GM21367 (cell line): Measurements from ENCODE around the gene BCKDHB.
"Not testable (repeated sequence)": the region's sequence is repeated elsewhere in the genome, so short reads cannot be mapped to it uniquely, and the experiment has no call there.

Experiments used
- ATAC-seq: cut with Tn5 transposase; IDR thresholded peaks from one replicate; pipeline ENCODE4 v1.9.1; 2021; ENCODE audit not compliant: unreplicated experiment

The BCKDHB gene

DNA sequence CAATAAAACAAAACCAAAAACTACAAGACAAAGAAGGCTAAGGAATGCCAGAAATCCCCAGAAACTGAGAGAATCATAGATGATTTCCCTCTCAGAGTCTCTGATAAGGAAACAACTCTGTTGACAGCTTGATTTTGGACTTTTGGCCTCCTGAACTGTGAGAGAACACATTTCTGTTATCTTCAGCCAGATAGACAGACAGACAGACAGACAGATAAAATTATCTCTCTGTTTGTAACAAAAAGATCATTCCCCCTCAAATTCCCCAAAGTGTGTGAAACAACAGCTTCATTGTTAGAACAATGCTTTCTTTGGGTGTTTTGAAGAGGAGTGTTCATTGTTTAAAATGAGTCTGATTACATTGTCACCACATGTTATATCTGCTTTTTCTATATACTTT, 148.2 kb downstream of the BCKDHB start:
- ATAC-seq: no peak

DNA sequence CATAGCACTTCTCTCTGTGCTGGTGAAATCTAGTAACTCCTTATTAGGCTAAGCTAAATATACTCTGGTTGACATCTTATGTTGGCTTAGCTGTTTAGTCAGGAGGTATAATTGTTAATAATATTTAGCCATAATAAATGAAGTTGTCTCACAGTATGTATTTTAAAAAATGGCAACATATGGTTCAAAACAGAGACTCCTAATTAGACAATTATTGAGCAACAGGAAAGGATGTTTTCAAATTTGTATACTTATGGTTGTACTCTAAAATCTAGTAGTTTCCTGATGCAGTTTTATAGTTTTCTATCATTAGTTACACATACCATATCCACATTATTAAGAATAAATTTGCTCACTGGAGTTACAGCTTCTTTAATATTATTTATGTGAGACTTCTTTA, 150.2 kb downstream of the BCKDHB start:
- ATAC-seq: no peak

DNA sequence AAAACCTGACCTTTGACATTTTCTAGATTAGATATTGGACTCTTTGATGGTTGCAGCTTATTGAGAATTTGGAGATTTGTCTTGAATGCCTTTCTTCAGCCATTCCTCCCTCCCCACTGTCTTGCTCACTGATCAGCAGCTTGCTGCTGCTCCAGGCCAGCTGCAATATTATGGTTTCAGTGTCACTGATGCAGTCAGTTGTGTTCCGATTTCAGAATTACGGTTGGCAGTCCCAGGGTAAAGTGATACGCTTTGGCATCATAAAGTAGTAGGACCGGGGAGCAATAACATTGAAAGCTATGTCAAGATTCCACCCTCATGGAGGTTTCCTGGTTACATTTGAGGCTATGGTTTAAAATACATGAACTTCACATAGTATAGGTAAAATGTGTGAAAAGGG, 152.6 kb downstream of the BCKDHB start:
- no peak for ATAC-seq

DNA sequence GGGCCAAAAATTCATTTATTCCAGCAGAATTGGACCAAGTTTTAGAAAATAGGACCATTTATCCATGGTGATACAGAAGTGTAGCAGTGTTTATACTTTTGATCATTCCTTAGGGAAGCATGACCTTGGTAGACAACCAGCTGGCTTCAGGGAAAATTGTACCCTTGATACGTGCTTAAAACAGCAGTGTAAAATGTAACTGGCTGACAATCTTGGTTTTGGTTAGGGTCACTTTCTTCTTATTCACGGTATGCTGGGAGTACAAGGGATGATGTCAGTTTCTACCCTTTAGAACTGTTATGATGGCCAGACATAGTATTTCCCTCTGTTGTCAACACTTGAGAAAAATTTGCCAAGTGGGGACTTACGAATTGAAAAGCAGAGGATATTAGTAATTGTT, 157.1 kb downstream of the BCKDHB start:
- no peak for ATAC-seq

DNA sequence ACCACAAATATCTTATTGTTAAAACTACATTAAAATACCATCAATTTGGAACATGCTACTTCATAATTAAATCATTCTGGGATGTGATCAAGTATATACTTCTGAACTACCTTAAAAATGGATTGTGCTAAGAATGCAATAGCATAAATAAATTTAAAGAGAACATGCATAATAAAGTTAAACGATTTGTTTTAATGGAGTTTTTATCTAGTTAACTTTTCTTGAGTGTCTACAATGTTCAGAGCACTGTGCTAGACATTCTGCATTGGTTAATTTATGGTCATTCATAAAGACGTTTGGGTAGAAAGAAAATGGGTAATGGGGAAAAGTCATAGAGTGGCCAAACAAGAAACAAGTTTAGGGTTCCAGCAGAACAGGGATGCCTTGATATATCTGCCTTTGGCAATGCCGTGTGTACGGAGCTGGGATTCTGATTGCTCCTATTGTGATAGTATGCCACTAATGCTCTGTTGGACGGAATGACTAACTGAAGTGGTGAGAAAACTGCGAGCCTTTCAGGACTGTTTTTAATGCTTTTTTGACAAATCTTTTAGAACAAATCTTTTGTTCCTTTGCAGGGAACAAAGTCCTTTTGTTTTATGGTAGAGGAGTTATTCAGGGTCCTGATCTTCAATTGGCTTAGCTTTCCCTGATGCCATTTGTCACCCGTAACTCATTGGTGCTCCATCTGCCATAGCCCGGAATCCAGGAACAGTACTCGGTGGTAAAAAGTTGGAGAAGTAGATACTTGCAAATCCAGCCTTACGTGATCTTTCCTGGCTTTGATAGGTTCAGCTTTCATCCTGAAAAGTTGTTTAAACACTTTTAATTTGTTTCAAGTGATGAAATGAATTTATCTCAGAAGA, 162.6 kb downstream of the BCKDHB start:
- no peak for ATAC-seq

DNA sequence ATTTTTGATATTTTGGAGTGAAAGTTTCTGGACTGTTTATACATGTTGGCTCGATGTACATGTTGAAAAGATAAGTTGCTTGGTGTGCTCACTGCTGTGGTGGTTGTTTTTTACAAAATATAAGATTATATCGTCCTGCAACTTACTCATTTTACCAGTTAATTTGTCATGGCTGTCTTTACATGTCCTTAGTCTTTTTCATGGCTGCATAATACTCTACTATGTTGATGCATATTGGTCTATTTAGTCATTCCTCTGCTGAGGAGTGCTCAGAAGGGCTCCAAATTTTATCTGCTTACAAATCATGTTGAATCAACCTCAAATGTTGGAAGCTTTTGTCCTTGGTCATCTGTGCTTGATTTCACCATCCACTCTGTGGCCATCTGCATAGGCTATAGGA, 164.6 kb downstream of the BCKDHB start:
- no peak for ATAC-seq

DNA sequence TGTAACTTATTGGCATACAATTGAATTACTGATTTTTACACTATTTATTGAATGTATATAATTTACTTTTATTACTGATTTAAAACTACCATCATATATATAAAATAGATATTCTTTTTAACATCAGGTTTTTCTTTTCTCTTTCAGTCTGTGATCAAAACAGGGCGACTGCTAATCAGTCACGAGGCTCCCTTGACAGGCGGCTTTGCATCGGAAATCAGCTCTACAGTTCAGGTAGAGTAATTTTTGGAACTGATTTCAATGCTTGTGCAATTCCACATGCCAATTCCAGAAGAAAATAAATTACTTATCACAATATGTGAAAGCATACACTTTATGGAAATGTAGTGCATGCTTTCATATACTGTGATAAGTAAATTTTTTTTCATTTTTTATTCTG, 166.5 kb downstream of the BCKDHB start:
- no peak for ATAC-seq

DNA sequence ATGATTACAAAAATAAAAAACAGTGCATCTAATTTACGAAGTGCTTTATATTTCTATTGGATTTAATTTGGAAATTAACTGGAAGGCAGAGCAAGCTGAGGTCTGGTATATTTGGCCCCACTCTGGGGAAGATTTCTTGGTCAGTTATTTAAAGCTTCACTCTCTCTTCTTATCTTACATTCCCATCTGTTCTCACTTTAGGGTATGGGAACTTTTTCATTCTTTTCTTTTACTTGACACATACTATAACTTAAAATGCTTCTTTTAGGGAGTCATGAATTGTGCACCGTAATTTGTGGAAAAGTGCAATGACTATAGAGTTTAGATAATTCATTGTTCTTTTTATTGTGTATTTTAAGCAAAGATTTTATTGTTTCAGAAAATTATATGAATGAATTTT, 170.4 kb downstream of the BCKDHB start:
- ATAC-seq: no peak

DNA sequence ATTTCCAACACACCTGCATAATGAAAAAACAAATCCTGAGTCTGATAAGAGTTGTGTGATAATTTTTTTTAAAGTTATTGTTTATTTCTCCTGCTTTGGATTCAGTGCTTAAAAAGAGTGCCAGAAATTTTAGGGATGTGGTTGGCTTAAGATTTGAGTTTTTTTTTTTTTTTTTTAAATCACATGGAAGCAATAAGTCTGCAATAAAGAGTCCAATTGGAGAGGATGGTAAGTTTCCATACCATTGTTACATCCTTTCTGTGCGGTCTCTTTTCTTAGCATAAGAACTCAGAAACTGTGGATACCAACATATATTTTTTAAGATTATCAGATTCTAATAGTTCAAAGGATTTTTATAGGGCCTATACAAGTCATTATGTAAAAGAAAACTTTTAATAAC, 171.0 kb downstream of the BCKDHB start:
- no peak for ATAC-seq

DNA sequence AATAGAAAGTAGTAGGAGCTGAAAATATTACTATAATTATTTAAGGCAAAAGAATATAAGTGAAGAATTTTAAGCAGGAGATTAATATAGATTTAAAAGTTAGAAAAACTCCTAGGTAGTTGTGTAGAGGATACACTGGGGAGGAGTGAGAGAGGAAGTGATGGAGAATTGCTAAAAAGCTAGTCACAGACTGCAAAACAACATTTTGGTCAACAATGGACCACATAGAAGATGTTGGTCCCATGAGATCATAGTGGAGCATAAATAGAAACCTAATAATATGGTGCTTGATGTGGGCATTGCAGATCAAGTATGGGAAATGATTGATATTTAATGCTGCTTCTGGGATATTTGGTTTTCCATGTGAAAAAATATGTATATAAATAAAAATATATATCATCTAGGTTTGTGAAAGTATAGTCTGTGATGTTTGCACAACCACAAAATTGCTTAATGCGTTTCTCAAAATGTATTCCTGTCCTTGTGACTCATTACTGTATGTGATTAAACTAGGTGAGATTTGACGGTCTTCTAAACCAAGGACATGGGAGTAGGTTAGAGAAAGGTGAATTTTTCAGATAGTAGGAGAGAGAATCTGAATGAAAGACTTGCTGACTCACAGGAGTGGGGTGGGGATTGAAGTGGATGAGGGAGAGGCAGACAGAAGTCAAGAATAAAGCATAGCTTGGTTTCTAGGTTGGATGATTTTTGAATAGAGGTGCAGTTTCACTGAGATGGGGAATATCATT, 174.0 kb downstream of the BCKDHB start:
- no peak for ATAC-seq

DNA sequence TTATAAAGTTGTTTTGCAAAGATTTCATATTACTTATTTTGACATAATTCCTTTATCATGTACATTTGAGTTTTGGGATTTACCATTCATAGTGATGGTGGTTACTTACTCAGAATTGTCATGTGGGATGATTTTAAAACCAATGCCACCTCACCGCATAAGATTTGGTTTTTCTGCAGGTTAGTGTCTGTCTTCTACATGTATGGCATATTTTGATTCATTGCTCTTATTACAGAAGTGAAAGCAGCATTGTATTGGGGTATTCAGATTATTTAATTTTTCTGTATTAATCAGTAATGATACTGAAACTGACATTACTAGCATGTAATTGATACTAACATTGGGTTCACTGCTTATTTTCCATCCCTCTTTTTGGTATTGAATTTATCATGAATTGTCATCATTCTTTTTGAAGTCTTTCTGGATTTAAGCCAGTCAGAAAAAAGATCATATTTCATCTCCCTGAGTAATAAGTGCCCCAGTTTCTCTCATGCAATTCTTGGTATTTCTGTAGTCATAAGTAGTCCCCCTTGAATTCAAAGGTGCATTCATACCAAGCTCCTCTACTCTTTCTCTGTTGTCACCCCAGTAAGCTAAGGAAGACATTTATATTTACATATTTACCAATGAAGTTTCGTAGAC, 176.6 kb downstream of the BCKDHB start:
- no peak for ATAC-seq

DNA sequence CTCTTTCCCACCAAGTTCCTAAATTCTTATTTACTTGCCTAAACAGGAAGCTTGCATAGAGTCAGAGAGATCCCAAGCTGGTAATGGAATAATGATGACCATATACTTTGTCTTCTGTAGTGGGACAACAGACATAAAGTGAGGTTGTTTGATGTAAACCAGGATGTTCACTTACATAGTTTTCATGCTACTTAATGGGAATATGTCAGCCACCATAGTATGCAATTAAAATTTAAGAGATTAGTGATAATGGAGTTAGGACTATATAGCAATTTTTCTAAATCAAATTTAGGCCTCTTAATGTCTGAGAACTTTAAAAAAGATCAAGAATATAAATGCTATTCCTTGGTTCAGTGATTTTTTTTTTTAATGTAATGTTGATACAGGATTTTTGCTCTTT, 180.6 kb downstream of the BCKDHB start:
- no peak for ATAC-seq

DNA sequence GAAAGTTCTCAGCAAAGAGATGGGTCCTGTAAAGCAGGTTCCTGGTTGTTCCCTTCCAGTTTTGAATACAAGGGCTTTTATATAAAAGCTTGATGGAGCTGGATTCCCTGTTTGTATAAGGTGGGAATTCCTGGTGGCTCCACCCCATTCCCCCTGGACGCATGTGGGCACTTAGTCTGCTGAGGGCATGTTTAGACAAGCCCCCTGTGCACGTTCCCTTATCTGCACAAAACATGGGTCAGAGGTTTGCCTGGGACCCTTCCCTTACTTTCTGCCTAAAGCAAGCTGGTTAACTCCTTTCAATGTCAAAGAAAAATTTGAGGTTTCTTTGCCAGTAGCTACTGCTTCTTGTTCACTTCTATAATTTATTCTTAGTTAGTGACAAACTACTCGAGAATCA, 181.1 kb downstream of the BCKDHB start:
- no peak for ATAC-seq

DNA sequence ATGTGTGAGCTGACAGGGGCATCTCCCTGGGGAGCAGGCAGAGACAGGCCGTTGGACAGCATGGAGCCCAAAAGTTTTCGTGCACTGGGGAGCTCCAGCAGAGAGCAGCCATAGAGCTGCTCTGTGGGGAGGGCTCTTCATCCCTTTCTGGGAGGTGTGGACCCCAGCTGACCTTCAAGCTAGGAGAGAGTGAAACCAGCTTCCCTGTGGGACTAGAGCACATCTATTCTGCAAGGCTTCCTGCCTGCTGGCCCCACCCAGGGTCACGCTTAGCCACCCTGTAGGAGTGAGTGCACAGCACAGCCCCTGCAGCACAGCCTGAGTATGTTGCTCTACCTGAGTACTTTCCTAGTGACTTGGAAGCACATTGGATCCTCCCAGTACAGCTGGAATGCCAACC, 183.3 kb downstream of the BCKDHB start:
- ATAC-seq: no peak

DNA sequence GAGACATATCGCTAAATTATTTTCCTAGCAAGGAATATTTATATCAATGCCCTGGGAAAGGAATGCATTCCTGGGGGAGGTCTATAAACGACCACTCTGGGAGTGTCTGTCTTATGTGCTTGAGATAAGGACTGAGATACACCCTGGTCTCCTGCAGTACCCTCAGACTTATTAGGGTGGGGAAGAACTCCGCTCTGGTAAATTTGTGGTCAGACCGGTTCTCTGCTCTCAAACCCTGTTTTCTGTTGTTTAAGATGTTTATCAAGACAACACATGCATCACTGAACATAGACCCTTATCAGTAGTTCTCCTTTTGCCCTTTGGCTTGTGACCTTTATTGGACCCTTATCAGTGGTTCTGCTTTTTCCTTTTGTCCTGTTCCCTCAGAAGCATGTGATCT, 188.1 kb downstream of the BCKDHB start:
- not testable (repeated sequence) for ATAC-seq

DNA sequence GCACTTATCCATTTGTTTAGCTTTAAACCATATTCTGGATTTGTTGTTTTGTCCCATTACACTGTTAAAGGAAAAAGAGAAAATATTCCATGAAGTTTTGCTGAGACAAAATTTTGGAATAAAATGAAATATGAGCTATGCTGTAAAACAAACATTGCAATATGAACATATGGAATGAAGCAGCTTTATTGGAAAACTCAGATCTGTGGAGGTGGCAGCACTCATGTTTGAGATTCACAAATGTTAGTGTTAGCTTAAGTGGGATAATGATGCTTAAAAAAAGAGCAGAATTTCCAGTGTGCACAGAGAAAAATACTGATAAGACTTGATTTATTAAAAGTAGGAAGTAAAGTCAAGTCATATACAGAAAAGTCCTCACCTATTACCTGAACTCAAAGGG, 196.2 kb downstream of the BCKDHB start:
- ATAC-seq: no peak

DNA sequence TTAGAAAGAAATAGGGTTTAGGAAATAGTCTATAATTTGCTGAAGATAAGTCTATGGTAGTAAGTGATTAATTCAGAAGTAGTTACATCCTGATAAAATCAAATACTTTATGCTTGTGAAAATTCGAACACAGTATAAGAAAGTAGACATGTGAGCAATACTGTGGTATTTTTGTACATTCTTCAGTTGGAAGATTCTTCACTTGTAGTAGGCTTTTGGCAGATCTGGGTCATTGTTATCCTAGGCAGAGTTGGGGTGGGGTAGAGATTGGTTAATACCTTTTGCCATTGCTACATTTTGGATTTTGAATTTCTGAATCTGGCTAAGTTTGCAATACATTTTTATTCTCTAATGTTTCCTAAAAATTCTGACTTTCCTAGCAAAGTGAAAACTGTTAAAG, 197.5 kb downstream of the BCKDHB start:
- no peak for ATAC-seq

DNA sequence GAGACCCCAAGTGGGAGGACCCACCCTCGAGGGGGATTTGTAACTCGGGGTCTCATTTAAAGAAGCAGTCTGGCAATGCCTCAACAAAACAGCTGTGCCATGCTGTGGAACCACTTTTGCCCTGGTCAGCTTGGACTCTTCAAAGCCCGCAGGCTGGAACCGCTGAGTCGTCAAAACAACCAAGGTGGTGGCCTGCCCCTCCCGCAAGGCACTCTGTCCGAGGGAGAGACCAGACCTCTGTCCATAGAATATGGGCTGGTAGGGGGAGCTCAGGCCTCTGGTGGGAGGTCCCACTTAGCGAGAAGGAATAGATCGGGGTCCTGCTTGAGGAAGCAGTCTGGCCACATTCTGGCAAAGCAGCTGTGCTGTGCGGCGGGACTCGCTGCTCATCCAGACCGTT, 208.1 kb downstream of the BCKDHB start:
- ATAC-seq: no peak

DNA sequence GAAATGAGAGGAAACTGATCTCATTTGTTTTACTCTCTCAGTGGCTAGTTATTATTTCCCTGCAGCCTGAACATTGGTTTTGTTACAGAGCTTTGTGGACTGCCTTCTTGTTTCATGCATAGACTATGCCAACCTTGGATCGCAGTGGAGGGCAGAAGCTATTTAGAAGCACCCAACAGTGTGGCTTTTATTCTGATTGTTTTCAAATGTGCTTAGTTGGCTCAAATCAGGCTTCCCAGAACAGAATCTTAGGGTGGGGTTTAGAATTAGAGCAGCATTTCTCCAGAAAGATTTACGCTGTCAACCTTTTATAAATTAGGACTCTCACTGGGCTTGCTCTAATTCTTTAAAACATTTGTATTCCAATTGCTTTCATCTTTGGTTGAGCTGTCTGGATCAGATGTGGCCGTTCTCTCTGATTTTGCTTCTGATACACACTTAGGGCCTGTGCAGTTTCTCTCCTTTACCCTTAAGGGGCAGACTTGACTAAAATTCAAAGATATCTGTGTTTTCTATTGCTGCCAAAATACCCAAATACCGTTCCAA, 210.3 kb downstream of the BCKDHB start:
- no peak for ATAC-seq

DNA sequence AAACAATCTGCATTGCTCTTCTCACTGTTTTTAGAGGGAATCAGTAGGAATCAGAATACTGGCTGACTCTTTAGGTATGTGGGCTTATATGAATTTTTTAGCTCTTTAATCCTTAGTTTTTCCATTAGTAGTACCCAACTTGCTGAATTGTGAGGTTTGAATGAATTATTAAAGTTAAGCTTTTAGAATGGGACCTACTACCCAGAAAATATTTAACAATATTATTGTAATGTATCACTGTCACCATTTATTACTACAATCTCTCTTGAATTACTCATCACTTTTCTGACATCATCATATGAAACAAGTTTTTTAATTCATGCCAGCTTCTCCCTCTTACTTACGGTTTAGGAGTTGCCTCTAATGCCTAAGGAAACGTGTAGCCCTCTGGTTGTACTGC, 212.7 kb downstream of the BCKDHB start:
- ATAC-seq: no peak

DNA sequence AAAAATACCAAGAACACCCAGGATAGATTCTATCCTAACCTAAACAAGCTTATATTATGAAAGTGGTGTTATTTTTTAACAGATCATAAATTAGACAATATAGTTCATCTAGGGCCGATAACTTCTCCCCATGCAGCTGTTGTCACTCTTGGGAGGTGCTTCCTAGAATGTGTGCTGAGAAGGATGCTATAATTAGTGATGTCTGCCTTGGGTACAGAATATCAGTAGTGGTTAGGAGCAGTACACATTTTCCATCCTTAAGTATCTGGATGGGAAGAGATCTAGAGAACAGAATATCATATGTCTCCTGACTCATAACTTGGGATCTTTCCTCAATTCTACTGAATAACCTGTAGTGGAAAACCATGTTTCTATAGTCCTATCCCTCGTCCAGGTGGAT, 214.5 kb downstream of the BCKDHB start:
- no peak for ATAC-seq

DNA sequence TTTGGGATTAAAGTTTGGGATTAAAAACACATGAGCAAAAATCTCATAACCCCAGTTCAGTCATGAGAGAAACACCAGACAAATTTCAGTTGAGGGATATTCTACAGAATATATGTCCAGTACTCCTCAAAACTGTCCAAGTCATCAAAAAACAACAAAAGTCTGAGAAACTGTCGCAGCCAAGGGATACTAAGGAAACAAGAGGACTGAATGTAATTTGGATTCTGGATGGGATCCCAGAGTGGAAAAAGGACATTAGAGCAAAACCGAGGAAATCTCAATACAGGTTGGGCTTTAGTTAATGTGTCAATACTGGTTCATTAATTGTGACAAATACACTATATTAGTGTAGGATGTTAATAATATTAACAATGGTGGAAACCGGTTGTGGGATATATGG, 219.3 kb downstream of the BCKDHB start:
- no peak for ATAC-seq
